ENCODE data around the gene KCNK5. TPM values are rescaled to one million over a fixed set of nuclear protein-coding genes. Genes with fewer than 3 reads are reported as not detected.

The KCNK5 gene
- total RNA-seq, 2 experiments from 2014 or later = 8.6 to 9.2 TPM

DNA sequence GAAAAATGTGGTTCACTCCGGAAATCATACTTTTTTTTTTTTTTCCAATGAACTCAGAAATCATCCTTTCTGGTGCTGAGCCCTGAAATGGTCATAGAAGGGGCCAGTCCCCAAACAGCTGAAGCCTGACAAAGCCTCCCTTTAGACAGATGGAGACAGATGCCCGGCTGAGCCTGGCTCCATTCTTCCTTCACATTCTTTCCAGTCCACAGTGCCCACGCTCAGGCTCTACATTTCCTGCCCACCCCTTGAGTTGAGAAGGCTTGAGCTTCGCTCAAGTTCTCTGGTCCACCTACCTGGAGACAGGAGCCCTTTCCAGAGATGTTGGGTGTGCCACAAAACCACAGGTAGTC, 41.2 kb downstream of the KCNK5 start:
- Mint-ChIP-seq H3K9me3 (no peaks in the 10 kb centered on the region), H3K36me3 (ENCODE audit: low read depth) (peaks cover 4% of the 10 kb centered on the region), H3K4me3 (no peak overlapping the region), H3K4me1 (peaks cover 9% of the 10 kb centered on the region), H3K27me3 (no peaks in the 10 kb centered on the region), H3K27ac (no peak overlapping the region)
- POLR2A ChIA-PET = no interaction called here
- CTCF ChIA-PET = interaction anchor here (1.4 kb wide), 1 partner anchor 117 kb away, joined by 3 read pairs; no protein-coding TSS in a partner anchor
- no peak for DNase-seq

DNA sequence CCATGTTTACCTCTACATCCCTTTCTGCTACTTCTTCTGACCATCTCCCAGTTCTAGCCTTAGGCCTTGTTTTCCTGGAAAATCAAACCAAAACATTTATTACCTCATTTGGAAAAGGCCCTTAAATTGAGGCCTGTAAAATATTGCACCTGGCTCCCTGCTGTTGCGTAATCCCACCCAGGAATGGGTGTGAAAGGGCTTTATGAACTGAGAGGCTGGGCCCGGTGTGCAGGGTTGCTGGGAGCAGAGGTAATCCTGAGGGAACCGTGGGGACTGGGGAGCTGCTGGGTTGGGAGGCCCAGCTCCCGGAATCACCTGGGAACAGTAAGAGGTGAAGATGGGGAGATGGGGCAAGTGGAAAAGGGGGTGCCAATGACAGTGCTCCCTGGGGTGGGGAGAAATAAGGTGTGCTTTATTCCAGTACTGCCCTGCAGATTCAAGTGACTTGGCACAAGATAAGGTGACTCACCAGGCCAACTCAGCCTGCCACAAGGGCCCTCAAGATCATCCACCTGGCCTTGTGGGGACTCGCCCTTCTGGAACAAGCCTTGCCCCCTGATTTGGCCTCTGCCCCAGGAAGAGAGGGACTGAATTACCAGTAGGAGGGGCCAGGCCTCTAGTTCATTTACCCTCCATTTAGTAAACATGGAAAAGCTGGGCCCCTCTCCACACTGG, 44.2 kb downstream of the KCNK5 start:
- no peak for DNase-seq
- Mint-ChIP-seq H3K4me3 (no peak overlapping the region), H3K27me3 (no peaks in the 10 kb centered on the region), H3K36me3 (ENCODE audit: low read depth) (peaks cover 4% of the 10 kb centered on the region), H3K27ac (no peak overlapping the region), H3K9me3 (no peaks in the 10 kb centered on the region), H3K4me1 (peaks cover 9% of the 10 kb centered on the region)
- CTCF ChIA-PET = interaction anchor here (1.6 kb wide), 1 partner anchor 118 kb away, joined by 4 read pairs; no protein-coding TSS in a partner anchor
- POLR2A ChIA-PET = no interaction called here

DNA sequence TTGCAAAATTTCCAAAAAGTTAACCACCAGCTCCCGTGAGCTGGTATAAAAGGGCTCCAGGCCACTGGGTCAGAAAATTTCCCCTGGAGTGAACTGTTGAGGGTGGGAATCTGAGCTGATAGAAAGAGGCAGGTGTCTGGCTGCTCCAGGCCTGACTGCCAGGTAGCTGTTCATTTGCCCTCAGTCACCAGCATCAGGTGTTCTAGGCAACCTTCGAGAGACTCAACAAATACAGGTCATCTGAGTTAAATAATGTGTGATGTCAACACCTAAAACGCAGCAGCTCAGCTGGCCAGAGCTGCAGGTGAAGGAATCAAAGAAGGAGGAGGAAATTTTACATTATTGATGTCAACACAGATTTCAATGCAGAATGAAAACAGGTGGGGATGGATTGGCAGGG, 46.7 kb downstream of the KCNK5 start:
- no peaks in the 10 kb centered on the region for H3K27me3 Mint-ChIP-seq
- ChIA-PET CTCF (interaction anchor here (0.7 to 1.5 kb wide), 2 partner anchors 10 to 14 kb away, joined by 3 to 4 read pairs; no protein-coding TSS in a partner anchor), POLR2A (no interaction called here)
- no peak overlapping the region for H3K4me3 Mint-ChIP-seq
- DNase-seq = no peak
- no peaks in the 10 kb centered on the region for H3K4me1 Mint-ChIP-seq
- no peak overlapping the region for H3K27ac Mint-ChIP-seq
- no peaks in the 10 kb centered on the region for H3K36me3 Mint-ChIP-seq (ENCODE audit: low read depth)
- H3K9me3 Mint-ChIP-seq = peaks cover 7% of the 10 kb centered on the region

DNA sequence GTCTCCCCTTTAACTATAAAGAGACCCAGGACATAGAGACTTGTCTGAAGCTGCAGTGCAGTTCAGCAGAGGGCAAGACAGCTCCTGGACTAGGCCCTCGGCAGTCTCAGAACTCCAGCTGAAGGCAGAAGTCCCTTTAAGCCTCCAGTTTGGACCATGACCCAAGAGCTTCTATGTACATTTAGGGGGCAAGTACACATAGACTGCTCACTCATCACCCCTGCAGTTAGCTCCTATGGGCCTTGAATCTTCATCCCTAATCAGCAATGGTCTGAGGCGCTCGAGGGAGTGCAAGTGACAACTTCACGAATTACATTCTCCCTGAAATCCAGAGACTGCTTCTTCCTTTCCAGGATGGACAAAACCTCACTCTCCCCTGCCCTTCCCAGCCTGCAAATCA, 47.4 kb downstream of the KCNK5 start:
- POLR2A ChIA-PET = no interaction called here
- CTCF ChIA-PET = interaction anchor here (0.5 to 1.5 kb wide), 3 partner anchors 13 to 121 kb away, joined by 3 to 4 read pairs (median 3); no protein-coding TSS in a partner anchor
- DNase-seq = no peak

DNA sequence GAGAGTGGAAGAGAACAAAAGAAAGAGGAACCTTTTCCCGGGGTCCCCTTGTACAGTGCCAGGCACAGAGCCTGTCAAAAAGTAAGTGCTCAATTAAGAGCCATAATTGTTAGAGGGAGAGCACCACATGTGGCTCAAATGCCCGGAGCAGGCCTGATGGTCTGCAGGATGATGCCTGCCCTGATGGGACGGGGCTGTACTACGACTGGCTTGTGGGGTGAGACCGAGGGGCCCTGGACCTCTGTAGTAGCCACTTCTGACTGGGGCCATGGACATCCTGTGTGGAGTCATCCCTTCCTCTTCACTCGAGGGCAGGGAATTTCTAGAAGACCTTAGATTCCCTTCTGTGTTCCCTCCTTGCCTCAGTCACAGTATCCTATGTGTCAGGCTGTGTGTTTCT, 47.9 kb downstream of the KCNK5 start:
- no peak overlapping the region for H3K27ac Mint-ChIP-seq
- no peaks in the 10 kb centered on the region for H3K36me3 Mint-ChIP-seq (ENCODE audit: low read depth)
- no peak for DNase-seq
- no peaks in the 10 kb centered on the region for H3K4me1 Mint-ChIP-seq
- POLR2A ChIA-PET = no interaction called here
- CTCF ChIA-PET = interaction anchor here (0.5 to 0.8 kb wide), 2 partner anchors 110 to 122 kb away, joined by 3 read pairs; no protein-coding TSS in a partner anchor
- no peak overlapping the region for H3K4me3 Mint-ChIP-seq
- H3K9me3 Mint-ChIP-seq = peaks cover 11% of the 10 kb centered on the region
- H3K27me3 Mint-ChIP-seq = no peaks in the 10 kb centered on the region

More for the DNA sequence above, 47.4 kb downstream of the KCNK5 start:
- H3K4me3 Mint-ChIP-seq = no peak overlapping the region
- H3K4me1 Mint-ChIP-seq = no peaks in the 10 kb centered on the region
- no peaks in the 10 kb centered on the region for H3K36me3 Mint-ChIP-seq (ENCODE audit: low read depth)
- H3K27me3 Mint-ChIP-seq = no peaks in the 10 kb centered on the region
- H3K9me3 Mint-ChIP-seq = peaks cover 11% of the 10 kb centered on the region
- no peak overlapping the region for H3K27ac Mint-ChIP-seq

DNA sequence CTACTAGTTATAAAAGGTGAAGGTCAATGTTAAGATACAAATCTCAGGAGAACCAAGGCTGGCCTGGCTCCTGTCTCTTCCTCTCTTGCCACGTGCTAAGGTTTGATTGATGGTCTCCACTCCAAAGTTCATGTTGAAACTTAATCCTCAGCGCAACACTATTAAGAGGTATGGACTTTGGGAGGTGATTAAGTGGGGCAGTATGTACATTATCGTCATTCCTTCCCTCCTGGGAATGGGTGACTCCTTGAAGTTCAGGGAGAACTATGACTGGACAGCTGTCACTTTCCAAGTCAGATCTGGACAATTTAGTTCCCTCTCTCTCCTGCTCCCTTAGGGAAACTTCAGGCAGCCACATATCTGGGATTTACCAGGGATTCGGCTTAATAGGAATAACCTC, 50.5 kb downstream of the KCNK5 start:
- H3K4me1 Mint-ChIP-seq = no peaks in the 10 kb centered on the region
- POLR2A ChIA-PET = no interaction called here
- peaks cover 11% of the 10 kb centered on the region for H3K9me3 Mint-ChIP-seq
- no peak for DNase-seq
- H3K36me3 Mint-ChIP-seq (ENCODE audit: low read depth) = no peaks in the 10 kb centered on the region
- H3K27ac Mint-ChIP-seq = no peak overlapping the region
- CTCF ChIA-PET = no interaction called here
- no peaks in the 10 kb centered on the region for H3K27me3 Mint-ChIP-seq
- H3K4me3 Mint-ChIP-seq = no peak overlapping the region

DNA sequence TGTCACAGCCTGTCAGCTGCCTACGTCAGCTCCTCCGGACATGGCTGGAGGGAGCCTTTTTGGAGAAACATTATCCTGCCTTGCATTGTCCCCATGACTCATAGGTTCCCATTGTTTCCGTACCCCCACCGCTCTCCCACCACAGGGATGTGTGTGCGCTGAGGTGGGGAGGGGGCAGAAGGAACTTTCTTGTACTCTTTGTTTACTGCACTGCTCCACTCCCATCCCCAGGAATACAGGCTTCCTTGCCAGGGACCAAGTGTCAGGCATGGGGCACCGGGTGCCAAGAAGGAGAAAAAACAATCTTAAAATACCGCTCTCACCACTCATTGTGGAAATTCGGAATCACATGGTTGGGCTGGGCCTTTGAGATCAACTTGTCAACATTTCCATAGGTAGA, 51.0 kb downstream of the KCNK5 start:
- H3K36me3 Mint-ChIP-seq (ENCODE audit: low read depth) = no peaks in the 10 kb centered on the region
- no peak for DNase-seq
- H3K9me3 Mint-ChIP-seq = peaks cover 11% of the 10 kb centered on the region
- H3K27me3 Mint-ChIP-seq = no peaks in the 10 kb centered on the region
- ChIA-PET POLR2A (no interaction called here), CTCF (no interaction called here)
- H3K4me3 Mint-ChIP-seq = no peak overlapping the region
- H3K4me1 Mint-ChIP-seq = no peaks in the 10 kb centered on the region
- no peak overlapping the region for H3K27ac Mint-ChIP-seq

DNA sequence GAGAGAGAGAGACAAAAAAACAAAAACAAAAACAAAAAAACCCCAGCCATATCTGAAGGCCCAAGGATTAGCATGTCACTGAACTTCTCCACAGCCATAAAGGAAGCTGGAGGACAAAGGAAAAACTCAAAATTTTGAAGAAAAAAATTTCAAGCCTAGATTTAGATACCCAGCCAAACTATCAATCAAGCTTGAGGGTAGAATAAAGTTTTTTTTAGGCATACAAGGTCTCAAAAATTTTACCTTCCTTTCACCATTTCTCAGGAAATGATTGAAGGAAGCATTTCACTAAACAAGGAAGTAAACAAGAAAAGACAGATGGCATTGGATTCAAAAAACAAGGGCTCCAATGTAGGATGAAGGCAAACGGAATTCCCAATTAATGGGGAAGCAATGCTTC, 52.1 kb downstream of the KCNK5 start:
- ChIA-PET POLR2A (no interaction called here), CTCF (no interaction called here)
- Mint-ChIP-seq H3K4me1 (no peaks in the 10 kb centered on the region), H3K9me3 (peaks cover 11% of the 10 kb centered on the region), H3K27me3 (no peaks in the 10 kb centered on the region), H3K4me3 (no peak overlapping the region), H3K27ac (no peak overlapping the region), H3K36me3 (ENCODE audit: low read depth) (no peaks in the 10 kb centered on the region)
- DNase-seq = no peak

DNA sequence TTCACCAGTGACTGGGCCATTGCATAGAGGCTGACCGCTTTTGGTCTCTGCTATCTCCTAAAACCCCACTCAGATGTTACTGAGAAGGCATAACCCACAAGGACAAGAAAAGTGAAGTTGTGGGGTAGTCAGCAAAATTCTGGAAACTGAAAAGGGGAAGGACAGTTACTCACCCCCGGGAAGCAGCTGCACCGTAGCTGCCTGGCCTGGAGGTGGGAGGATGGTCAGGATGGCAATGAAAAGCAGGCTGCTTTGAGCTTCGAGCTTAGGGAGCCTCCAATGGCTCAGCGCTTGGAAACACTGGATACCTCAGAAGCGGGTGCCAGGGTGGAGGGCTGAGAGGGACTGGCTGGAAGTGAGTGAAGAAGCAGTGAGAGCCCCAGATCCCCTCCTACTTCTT, 56.0 kb downstream of the KCNK5 start:
- ChIA-PET POLR2A (no interaction called here), CTCF (no interaction called here)
- Mint-ChIP-seq H3K9me3 (peaks cover 8% of the 10 kb centered on the region), H3K4me3 (no peak overlapping the region), H3K4me1 (no peaks in the 10 kb centered on the region), H3K36me3 (ENCODE audit: low read depth) (no peaks in the 10 kb centered on the region), H3K27me3 (no peaks in the 10 kb centered on the region), H3K27ac (no peak overlapping the region)
- no peak for DNase-seq

DNA sequence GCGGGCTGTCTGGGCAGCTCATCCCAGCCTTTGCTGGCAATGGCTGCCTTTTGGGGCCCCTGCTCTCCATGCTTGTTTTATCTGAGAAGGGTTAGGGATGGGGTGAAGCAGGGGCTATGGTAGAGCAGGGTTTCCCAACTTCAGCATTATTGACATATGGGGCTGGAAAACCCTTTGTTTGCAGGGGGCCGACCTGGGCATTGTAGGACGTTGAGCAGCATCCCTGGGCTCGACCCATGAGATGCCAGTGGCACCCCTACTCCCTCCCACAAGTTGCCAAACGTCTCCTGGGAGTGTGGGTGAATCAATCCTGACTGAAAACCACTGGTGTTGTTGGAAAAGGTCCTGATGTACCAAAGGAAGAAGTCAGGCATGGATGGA, 56.9 kb downstream of the KCNK5 start:
- CTCF ChIA-PET = interaction anchor here (9.9 kb wide), 1 partner anchor 132 kb away, joined by 195 read pairs; no protein-coding TSS in a partner anchor
- H3K4me3 Mint-ChIP-seq = no peak overlapping the region
- peaks cover 4% of the 10 kb centered on the region for H3K9me3 Mint-ChIP-seq
- H3K27ac Mint-ChIP-seq = no peak overlapping the region
- no peak for DNase-seq
- no peaks in the 10 kb centered on the region for H3K27me3 Mint-ChIP-seq
- no peaks in the 10 kb centered on the region for H3K4me1 Mint-ChIP-seq
- POLR2A ChIA-PET = no interaction called here
- no peaks in the 10 kb centered on the region for H3K36me3 Mint-ChIP-seq (ENCODE audit: low read depth)

DNA sequence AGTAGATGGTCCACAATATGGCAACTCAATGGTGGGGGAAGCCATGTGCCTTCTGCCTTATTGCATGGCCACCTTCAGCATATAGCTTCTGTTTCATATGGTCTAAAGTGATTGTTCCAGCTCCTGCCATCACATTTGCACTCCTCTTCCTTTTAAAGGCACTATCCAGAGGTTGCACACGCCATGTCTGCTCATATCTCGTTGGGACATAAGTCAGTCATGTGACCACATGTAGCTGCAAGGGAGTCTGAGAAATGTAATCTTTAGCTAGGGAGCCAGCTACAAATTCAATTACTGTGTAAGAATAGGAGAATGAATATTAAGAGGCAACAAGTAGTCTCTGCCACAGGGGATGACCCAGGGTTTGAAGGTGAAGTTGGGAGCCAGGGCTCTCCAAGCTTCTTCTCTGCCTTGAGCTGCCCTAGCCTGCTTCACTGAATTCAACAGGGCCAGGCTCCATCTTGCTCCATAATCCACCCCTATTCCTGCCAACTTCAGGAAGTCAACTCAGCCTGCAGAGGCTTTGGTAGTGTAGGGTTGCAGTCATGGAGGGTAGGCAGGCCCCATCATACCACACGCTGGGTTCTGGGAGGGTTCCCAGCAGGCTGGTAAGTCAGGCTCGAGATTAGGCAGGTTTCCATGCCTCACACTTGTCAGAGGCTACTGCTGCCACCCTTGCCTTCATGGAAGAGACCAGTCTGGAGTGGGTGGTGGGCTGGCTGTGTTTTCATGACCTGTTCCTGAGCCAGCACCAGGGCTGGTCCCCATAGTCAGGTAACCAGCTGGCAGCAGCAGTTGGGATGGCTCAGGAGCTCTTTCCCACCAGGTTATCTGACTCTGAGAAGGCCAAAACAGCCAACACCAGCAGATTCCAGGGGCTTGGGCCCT, 57.5 kb downstream of the KCNK5 start:
- H3K36me3 Mint-ChIP-seq (ENCODE audit: low read depth) = no peaks in the 10 kb centered on the region
- POLR2A ChIA-PET = interaction anchor here (1.2 kb wide), 1 partner anchor 60 kb away, joined by 3 read pairs; no protein-coding TSS in a partner anchor
- no peak for DNase-seq

DNA sequence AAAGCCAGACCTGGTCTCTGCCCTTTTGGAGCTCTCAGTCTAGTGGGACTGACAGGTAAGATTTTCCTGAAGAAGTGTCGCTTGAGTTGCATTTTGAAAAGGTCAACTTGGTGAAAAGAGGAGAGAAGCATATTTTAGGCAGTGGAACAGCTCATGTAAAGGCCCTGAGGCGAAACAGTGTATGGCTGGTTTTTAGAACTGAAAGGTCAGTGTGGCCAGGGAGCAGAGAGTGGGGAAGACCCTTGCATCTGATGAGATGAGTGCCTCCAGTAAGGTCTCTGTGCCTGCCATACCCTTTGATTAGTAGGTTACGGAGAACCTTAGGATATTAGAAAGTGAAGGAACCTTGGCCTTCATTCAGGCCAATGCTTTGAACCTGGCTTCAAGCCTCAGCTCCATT, 58.4 kb downstream of the KCNK5 start:
- no peak for DNase-seq
- Mint-ChIP-seq H3K4me1 (peaks cover 3% of the 10 kb centered on the region), H3K27ac (no peak overlapping the region), H3K4me3 (no peak overlapping the region), H3K36me3 (ENCODE audit: low read depth) (no peaks in the 10 kb centered on the region), H3K27me3 (no peaks in the 10 kb centered on the region), H3K9me3 (peaks cover 2% of the 10 kb centered on the region)
- ChIA-PET POLR2A (interaction anchor here (1.2 kb wide), 1 partner anchor 59 kb away, joined by 3 read pairs; no protein-coding TSS in a partner anchor), CTCF (interaction anchor here (1.0 to 9.9 kb wide), 2 partner anchors 134 to 139 kb away, joined by 4 to 195 read pairs; no protein-coding TSS in a partner anchor)

More for the DNA sequence above, 57.5 kb downstream of the KCNK5 start:
- no peak overlapping the region for H3K4me3 Mint-ChIP-seq
- no peak overlapping the region for H3K27ac Mint-ChIP-seq
- CTCF ChIA-PET = interaction anchor here (0.7 to 9.9 kb wide), 3 partner anchors 57 to 139 kb away, joined by 3 to 195 read pairs (median 4); no protein-coding TSS in a partner anchor
- H3K27me3 Mint-ChIP-seq = no peaks in the 10 kb centered on the region
- H3K4me1 Mint-ChIP-seq = peaks cover under 1% of the 10 kb centered on the region
- H3K9me3 Mint-ChIP-seq = peaks cover 2% of the 10 kb centered on the region

DNA sequence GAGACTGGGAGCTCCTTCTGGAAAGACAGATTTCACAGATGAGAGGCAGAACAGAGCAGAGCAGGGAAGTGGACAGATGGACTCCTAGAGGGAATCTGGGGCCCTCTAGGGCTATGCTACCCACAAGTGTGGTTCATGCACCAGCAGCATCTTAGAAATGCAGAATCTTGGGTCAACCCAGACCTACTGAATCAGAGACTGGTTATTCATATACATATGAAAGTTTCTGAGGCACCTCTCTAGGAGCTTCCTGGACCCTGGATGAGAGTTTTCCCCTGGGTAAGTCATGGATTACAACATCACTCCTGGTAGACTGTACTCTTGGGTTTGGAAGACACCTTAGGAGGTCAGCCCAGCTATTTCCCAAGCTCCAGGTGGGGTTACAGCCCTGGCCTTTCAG, 58.9 kb downstream of the KCNK5 start:
- no peaks in the 10 kb centered on the region for H3K27me3 Mint-ChIP-seq
- no peak overlapping the region for H3K4me3 Mint-ChIP-seq
- no peak for DNase-seq
- H3K36me3 Mint-ChIP-seq (ENCODE audit: low read depth) = no peaks in the 10 kb centered on the region
- H3K9me3 Mint-ChIP-seq = peaks cover 2% of the 10 kb centered on the region
- CTCF ChIA-PET = interaction anchor here (0.8 to 9.9 kb wide), 2 partner anchors 134 to 139 kb away, joined by 3 to 195 read pairs; no protein-coding TSS in a partner anchor
- H3K4me1 Mint-ChIP-seq = peaks cover 3% of the 10 kb centered on the region
- POLR2A ChIA-PET = no interaction called here
- no peak overlapping the region for H3K27ac Mint-ChIP-seq

All from activated CD4-positive, alpha-beta memory T cell treated with anti-CD3 and anti-CD28 coated beads, Interleukin-2, amount 10 ng/mL, durations not matched to agents 7 days and 5 days (primary cell).